K562 (cell line): ENCODE data around the gene FSTL1. TPM values are rescaled to one million over a fixed set of nuclear protein-coding genes. Genes with fewer than 3 reads are reported as not detected.

ENCODE experiments used
- ATAC-seq: fragments of 200-7000 bp; cut with Tn5 transposase; 3 replicates; pipeline ENCODE4 v1.9.1; 2020; ENCODE audit warnings: moderate library complexity
- BruUV-seq: library from RNA; stranded (reverse); fragments of 400-500 nt; replicated peaks from 2 replicates; lab custom pipeline; 2021; lab: Mats Ljungman, UMichigan
- CTCF ChIA-PET: fragments of 300-600 bp; formaldehyde crosslinking; extraction: SDS; loops from one replicate; lab custom pipeline; 2021; ENCODE audit warnings: low intra/inter-chr PET ratio; lab: Yijun Ruan, JAX
- POLR2A ChIA-PET: fragments of 300-600, 350-650 bp; sonication (Branson Sonifier 250); formaldehyde crosslinking; extraction: SDS; loops from one replicate; lab custom pipeline; 2021; ENCODE audit warnings: antibody characterized with exemption, inconsistent platforms; lab: Yijun Ruan, JAX
- DNase-seq, 4 experiments: peaks; one replicate each; pipeline versions ENCODE4 v3.0.0 to v3.0.0-alpha.2; 2011 to 2018; ENCODE audit warnings: low spot score in 3 of 4, mixed read lengths in 3 of 4; ENCODE audit errors: extremely low read depth in 1 of 4
- FAIRE-seq: peaks from 2 replicates; lab custom pipeline; 2011; peaks lifted over from hg19 to GRCh38; lab: Jason Lieb, UNC
- H2AFZ ChIP-seq: 2 replicates; pipeline ENCODE4 v1.6.0; 2011; ENCODE audit warnings: low read depth, low read length, control low read depth, inconsistent platforms
- H3K27ac ChIP-seq: fragments of 200-600 bp; 3 replicates; pipeline ENCODE4 v1.8.0; 2011; ENCODE audit warnings: low read depth, mild to moderate bottlenecking, control low read depth, inconsistent platforms, low read length, moderate library complexity, mixed read lengths; ENCODE audit errors: extremely low read depth
- H3K27me3 ChIP-seq, 2 experiments: fragments of 300-600 bp in 1 of 2; 2 replicates in 1 of 2; 3 replicates in 1 of 2; pipeline versions ENCODE4 v1.6.0 to v1.8.0; 2011; ENCODE audit warnings: inconsistent platforms in 2 of 2, low read length in 2 of 2, mild to moderate bottlenecking in 1 of 2, mixed read lengths in 1 of 2, moderate library complexity in 1 of 2; ENCODE audit not compliant: control insufficient read depth in 2 of 2, insufficient read depth in 2 of 2
- H3K36me3 ChIP-seq: fragments of 300-600 bp; 3 replicates; pipeline ENCODE4 v1.8.0; 2011; ENCODE audit warnings: mild to moderate bottlenecking, low read length, inconsistent platforms; ENCODE audit not compliant: control insufficient read depth, insufficient read depth
- H3K4me1 ChIP-seq, 2 experiments: fragments of 200-600 bp in 1 of 2; replicated peaks in 1 of 2; 2 replicates in 1 of 2; 3 replicates in 1 of 2; pipeline versions ENCODE4 v1.5.1 to v1.8.0; 2011; ENCODE audit warnings: inconsistent platforms in 2 of 2, low read length in 2 of 2, mild to moderate bottlenecking in 1 of 2, mixed read lengths in 1 of 2, moderate library complexity in 1 of 2; ENCODE audit not compliant: control insufficient read depth in 2 of 2, insufficient read depth in 2 of 2
- H3K4me2 ChIP-seq: 2 replicates; pipeline ENCODE4 v1.6.1; 2011; ENCODE audit warnings: low read length, control low read depth, inconsistent platforms, mixed read lengths; ENCODE audit not compliant: insufficient read depth
- H3K4me3 ChIP-seq: fragments of 200-600 bp; sonication (generic), shearing (Covaris generic); 2 replicates; pipeline ENCODE4 v1.5.1; 2016; ENCODE audit warnings: control low read depth, inconsistent platforms
- H3K79me2 ChIP-seq: fragments of 200-600 bp; 3 replicates; pipeline ENCODE4 v1.8.0; 2011; ENCODE audit warnings: low read length, inconsistent platforms; ENCODE audit not compliant: control insufficient read depth, insufficient read depth
- H3K9ac ChIP-seq, 2 experiments: 2 replicates each; pipeline versions ENCODE4 v1.6.0 to v1.6.1; 2011; ENCODE audit warnings: low read depth in 2 of 2, low read length in 2 of 2, control low read depth in 1 of 2, inconsistent platforms in 1 of 2, mild to moderate bottlenecking in 1 of 2, mixed read lengths in 1 of 2; ENCODE audit not compliant: insufficient read depth in 1 of 2
- H3K9me1 ChIP-seq: one replicate; pipeline ENCODE4 v1.6.0; 2011; ENCODE audit warnings: inconsistent platforms, mild to moderate bottlenecking, low read length, moderate library complexity; ENCODE audit not compliant: control insufficient read depth, insufficient read depth
- H3K9me3 ChIP-seq: replicated peaks from 2 replicates; pipeline ENCODE4 v1.5.1; 2011; ENCODE audit warnings: low read depth, low read length, inconsistent platforms; ENCODE audit not compliant: control insufficient read depth, insufficient read depth
- H4K20me1 ChIP-seq: replicated peaks from 2 replicates; pipeline ENCODE4 v1.6.1; 2011; ENCODE audit warnings: low read length, inconsistent platforms, mixed read lengths; ENCODE audit not compliant: control insufficient read depth, insufficient read depth
- ETV5 ChIP-seq: sonication (generic); formaldehyde crosslinking; IDR thresholded peaks from 2 replicates; pipeline ENCODE4 v1.4.0; 2020; ENCODE audit warnings: low read depth, mild to moderate bottlenecking, missing genetic modification reagents
- L3MBTL2 ChIP-seq: fragments of 450-650 bp; IDR thresholded peaks from 2 replicates; pipeline ENCODE4 v1.6.1; 2016; ENCODE audit warnings: mild to moderate bottlenecking, moderate library complexity
- MAX ChIP-seq: sonication (generic); formaldehyde crosslinking; IDR thresholded peaks from 2 replicates; pipeline ENCODE4 v1.9.0; 2022; ENCODE audit warnings: mild to moderate bottlenecking, missing genetic modification reagents
- NFATC3 ChIP-seq: fragments of 450-650 bp; IDR thresholded peaks from 2 replicates; pipeline ENCODE4 v1.6.1; 2017; ENCODE audit warnings: mild to moderate bottlenecking
- PCBP2 ChIP-seq: fragments of 200-400 bp; formaldehyde crosslinking; IDR thresholded peaks from 2 replicates; pipeline ENCODE4 v1.6.1; 2018; ENCODE audit warnings: low read length, low read depth, mild to moderate bottlenecking, moderate library complexity; ENCODE audit not compliant: poor library complexity, severe bottlenecking
- SMAD3 ChIP-seq: fragments of 450-650 bp; formaldehyde crosslinking; conservative IDR thresholded peaks from 2 replicates; pipeline ENCODE4 v1.4.0; 2020; ENCODE audit warnings: mild to moderate bottlenecking
- SMARCA5 ChIP-seq: fragments of 450-650 bp; IDR thresholded peaks from 2 replicates; pipeline ENCODE4 v1.6.1; 2016
- TRIM24 ChIP-seq, 2 experiments: fragments of 450-650 bp; IDR thresholded peaks; 2 replicates each; pipeline ENCODE4 v1.6.1; 2016
- ZNF507 ChIP-seq: conservative IDR thresholded peaks from 2 replicates; pipeline ENCODE4 v1.6.1; 2017; ENCODE audit warnings: missing genetic modification characterization, missing compliant biosample characterization
- WGBS: fragments of 100-300 bp; shearing (Covaris generic); methylation state at CpG from one replicate; pipeline ENCODE4 v1.1.6; 2016; ENCODE audit warnings: low coverage, mixed read lengths; ENCODE audit not compliant: insufficient coverage; ENCODE audit errors: missing lambda C conversion rate; 5-methylcytosine and 5-hydroxymethylcytosine counted together
- in situ Hi-C: fragments of 300-500 bp; cut with MboI; formaldehyde crosslinking; loops from 4 replicates; pipeline ENCODE4 v1.15.0; 2018; ENCODE audit warnings: inconsistent platforms, mixed read lengths
- intact Hi-C: fragments of 100-400 bp; cut with micrococcal nuclease; formaldehyde crosslinking; loops from 2 replicates; pipeline ENCODE4 v1.14.2; 2022
- polyA plus RNA-seq, 8 experiments: library from polyadenylated mRNA; depleted of rRNA in 4 of 8; stranded (reverse) in 5 of 8; unstranded in 3 of 8; fragments of >200 nt; fragmentation: Nextera tagmentation in 2 of 8; fragmentation: Illumina TruSeq in 1 of 8; extraction: Ambion mirVana in 2 of 8; extraction: Trizol in 1 of 8; gene quantifications; 2 replicates each; pipeline versions ENCODE4 v1.2.1 to v1.2.3, GENCODE V29; 2011 to 2014; ENCODE audit warnings: inconsistent platforms in 1 of 8, missing spikeins in 1 of 8
- total RNA-seq, 7 experiments: library from RNA; depleted of rRNA in 6 of 7; stranded (reverse); fragments of >200 nt in 6 of 7; fragmentation: Illumina TruSeq in 2 of 7; extraction: Trizol in 2 of 7; gene quantifications; 2 replicates each; pipeline versions ENCODE4 v1.2.1 to v1.2.3, GENCODE V29; 2011 to 2021; ENCODE audit warnings: low replicate concordance in 1 of 7
- TF ChIP-seq, protein P1 (sequence below): fragments of 250-450 bp; sonication (Bioruptor Pico); IDR thresholded peaks from 2 replicates; pipeline ENCODE4 v1.4.0; 2020; ENCODE audit warnings: borderline replicate concordance

FSTL1 gene
- total and polyA plus RNA-seq, 9 of the 15 experiments (the other 6 are each of a cell fraction or from before 2014, with no cell fraction given): 0.01 to 0.58 (median 0.08) TPM; not detected in 2

GRCh38 chr3:120381503-120381902 lies 69.3 kb downstream of the FSTL1 start:
- no peaks in the 10 kb centered on the region for H3K9me1 ChIP-seq
- H3K27ac ChIP-seq: no peak overlapping the region
- H3K4me2 ChIP-seq: no peak overlapping the region
- no peak overlapping the region for H3K4me3 ChIP-seq
- in situ Hi-C loops (no loop called here), intact Hi-C loops (no loop called here)
- no peaks in the 10 kb centered on the region for H3K27me3 ChIP-seq
- POLR2A ChIA-PET: no interaction called here
- H3K4me1 ChIP-seq: no peaks in the 10 kb centered on the region
- CTCF ChIA-PET: no interaction called here
- no peaks in the 10 kb centered on the region for H4K20me1 ChIP-seq
- WGBS: 0% methylated on average over 2 of the region's 2 CpGs
- FAIRE-seq (no peak), ATAC-seq (no peak), DNase-seq (no peak)
- H3K79me2 ChIP-seq: no peaks in the 10 kb centered on the region
- H2AFZ ChIP-seq: no peak overlapping the region
- H3K36me3 ChIP-seq: no peaks in the 10 kb centered on the region
- no peak overlapping the region for H3K9ac ChIP-seq
- BruUV-seq: no TSS peak
- no peak for TF ChIP-seq NFATC3
- TF ChIP-seq, protein P1, sequence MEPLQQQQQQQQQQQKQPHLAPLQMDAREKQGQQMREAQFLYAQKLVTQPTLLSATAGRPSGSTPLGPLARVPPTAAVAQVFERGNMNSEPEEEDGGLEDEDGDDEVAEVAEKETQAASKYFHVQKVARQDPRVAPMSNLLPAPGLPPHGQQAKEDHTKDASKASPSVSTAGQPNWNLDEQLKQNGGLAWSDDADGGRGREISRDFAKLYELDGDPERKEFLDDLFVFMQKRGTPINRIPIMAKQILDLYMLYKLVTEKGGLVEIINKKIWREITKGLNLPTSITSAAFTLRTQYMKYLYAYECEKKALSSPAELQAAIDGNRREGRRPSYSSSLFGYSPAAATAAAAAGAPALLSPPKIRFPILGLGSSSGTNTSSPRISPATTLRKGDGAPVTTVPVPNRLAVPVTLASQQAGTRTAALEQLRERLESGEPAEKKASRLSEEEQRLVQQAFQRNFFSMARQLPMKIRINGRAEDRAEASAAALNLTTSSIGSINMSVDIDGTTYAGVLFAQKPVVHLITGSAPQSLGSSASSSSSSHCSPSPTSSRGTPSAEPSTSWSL (CRISPR knock-in tag): no peak
- no peak for TF ChIP-seq L3MBTL2
- no peak for TF ChIP-seq ETV5 (CRISPR knock-in tag)
- no peak for TF ChIP-seq PCBP2
- TF ChIP-seq MAX (CRISPR knock-in tag): no peak
- TF ChIP-seq SMAD3: no peak
- no peak for TF ChIP-seq SMARCA5
- TF ChIP-seq TRIM24 (IDR thresholded peaks at IDR 0.05): no peak
- no peak for TF ChIP-seq ZNF507 (tag)
- no peaks in the 10 kb centered on the region for H3K9me3 ChIP-seq
